Occipital lobe (tissue), 2 donors: ENCODE measurements around the gene DNAI2. TPM values are rescaled to one million over a fixed set of nuclear protein-coding genes. Genes with fewer than 3 reads are reported as not detected.
"Not testable (repeated sequence)": the region's sequence is repeated elsewhere in the genome, so short reads cannot be mapped to it uniquely, and the experiment has no call there.

Experiments used
- DNase-seq: peaks from one replicate; lab custom pipeline; 2025; lab: John Stamatoyannopoulos, UW
- total RNA-seq: library from RNA; depleted of rRNA; stranded (reverse); fragments of >200 nt; gene quantifications from one replicate; pipeline ENCODE4 v1.2.3, GENCODE V29; 2014

Gene DNAI2
- total RNA-seq, 1 donor from 2014 or later, result not detected

- no peak for DNase-seq
Measured at GRCh38 chr17:74274709-74275340, 791 bp downstream of the DNAI2 start.

- no peak for DNase-seq
Measured at GRCh38 chr17:74276051-74276476, 2.0 kb downstream of the DNAI2 start.

GRCh38 chr17:74276541-74277009, 2.5 kb downstream of the DNAI2 start:
- no peak for DNase-seq

- DNase-seq, result no peak
Measured at GRCh38 chr17:74277935-74278334, 3.9 kb downstream of the DNAI2 start.

GRCh38 chr17:74279617-74280016, 5.6 kb downstream of the DNAI2 start:
- DNase-seq, result not testable (repeated sequence)

GRCh38 chr17:74280093-74280513, 6.1 kb downstream of the DNAI2 start:
- DNase-seq, result no peak

DNA sequence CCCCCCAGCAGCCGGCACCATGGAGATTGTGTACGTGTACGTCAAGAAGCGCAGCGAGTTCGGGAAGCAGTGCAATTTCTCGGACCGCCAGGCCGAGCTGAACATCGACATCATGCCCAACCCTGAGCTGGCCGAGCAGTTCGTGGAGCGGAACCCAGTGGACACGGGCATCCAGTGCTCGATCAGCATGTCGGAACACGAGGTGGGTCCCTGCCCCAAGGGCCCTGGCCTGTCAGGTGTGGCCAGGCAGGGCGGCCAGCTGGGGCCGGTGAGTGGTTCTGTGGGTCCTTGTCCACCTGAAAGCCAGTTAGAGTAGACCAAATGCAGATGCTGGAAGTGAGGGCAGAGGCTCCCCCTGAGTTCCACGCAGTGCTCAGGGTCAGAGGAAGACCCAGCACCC, 7.8 kb downstream of the DNAI2 start:
- no peak for DNase-seq

DNA sequence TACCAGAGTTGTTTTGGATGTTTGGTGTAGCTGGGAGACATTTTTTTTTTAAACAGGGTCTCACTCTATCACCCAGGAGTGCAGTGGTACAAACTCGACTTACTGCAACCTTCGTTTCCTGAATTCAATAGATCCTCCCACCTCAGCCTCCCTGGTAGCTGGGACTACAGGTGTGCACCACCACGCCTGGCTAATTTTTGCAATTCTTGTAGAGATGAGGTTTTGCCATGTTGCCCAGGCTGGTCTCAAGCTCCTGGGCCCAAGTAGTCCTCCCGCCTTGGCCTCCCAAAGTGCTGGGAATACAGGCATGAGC, 8.2 kb downstream of the DNAI2 start:
- DNase-seq, result not testable (repeated sequence)

GRCh38 chr17:74282587-74283370, 8.7 kb downstream of the DNAI2 start:
- DNase-seq, result no peak

DNA sequence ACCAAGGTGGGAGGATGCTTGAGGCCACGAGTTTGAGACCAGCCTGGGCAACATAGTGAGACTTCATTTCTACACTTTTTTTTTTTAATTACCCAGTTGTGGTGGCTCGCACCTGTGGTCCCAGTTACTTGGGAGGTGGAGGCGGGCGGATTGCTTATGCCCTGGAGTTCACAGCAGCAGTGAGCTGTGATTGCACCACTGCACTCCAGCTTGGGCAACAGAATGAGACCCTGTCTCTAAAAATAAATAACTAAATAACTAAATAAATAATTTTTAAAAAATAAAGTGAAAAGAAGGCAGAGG, 9.3 kb downstream of the DNAI2 start:
- DNase-seq, result no peak

GRCh38 chr17:74287031-74287602, 13.1 kb downstream of the DNAI2 start:
- DNase-seq, result no peak

DNA sequence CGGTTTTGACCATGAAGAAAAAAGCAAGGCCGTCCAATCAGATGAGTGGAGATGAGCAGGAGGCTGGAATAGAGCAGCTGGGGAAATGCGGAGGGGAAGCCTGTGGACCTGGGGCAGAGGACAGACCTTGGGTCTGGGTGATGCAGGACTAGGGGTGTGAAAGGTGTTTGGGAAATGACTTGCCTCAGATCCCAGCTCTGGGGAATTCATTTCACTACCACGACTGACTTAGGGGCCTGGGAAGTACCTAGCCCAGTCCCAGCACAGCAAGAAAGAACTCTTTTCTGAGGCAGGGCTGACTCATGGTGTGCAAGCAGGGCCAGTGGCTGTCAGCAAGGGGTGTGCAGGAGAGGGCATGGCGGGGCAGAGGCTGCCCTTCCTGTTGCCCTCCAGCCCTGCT, 14.8 kb downstream of the DNAI2 start:
- no peak for DNase-seq

- DNase-seq, result no peak
Measured at GRCh38 chr17:74289688-74290087, 15.7 kb downstream of the DNAI2 start.

GRCh38 chr17:74290340-74290739, 16.3 kb downstream of the DNAI2 start:
- DNase-seq, result no peak

GRCh38 chr17:74292495-74292894, 18.5 kb downstream of the DNAI2 start:
- no peak for DNase-seq

GRCh38 chr17:74295625-74296547, 21.9 kb downstream of the DNAI2 start:
- DNase-seq, result no peak

- peak; percentile 31 for DNase-seq
Measured at GRCh38 chr17:74296548-74296936, 22.5 kb downstream of the DNAI2 start.

DNA sequence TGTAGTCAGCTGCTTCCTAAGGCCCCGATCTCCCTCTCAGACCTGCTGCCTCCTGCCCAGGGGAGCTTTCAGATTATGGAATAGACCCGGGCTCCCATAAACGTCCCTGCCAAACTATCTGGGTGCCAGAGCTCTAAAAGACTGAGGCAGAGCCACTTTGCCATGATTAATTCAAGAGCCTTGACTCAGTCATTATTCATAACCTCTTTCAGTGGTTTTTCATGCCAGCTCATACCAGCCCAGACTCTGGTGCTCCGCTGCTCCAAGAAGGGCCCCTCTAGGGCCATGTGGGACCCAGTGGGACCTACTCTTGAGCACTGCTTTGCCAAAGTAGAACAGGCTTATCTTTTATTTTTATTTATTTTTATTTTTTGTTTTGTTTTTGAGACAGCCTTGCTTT, 23.9 kb downstream of the DNAI2 start:
- DNase-seq, result no peak

DNA sequence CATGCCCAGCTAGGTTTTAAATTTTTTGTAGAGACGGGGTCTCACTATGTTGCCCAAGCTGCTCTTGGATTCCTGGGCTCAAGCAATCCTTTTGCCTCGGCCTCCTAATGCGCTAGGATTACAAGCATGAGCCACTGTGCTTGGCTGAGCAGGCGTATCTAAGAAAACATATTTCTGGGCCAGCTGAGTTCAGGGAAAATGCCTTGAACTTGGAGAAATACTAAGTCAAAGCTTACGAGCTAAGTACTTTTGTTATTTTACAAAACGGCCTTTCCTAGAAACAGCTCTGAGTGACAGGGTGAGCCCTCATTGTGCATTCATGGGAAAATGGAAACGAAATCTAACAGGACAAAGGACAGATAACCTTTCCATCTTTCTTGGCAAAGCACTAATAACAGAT, 24.7 kb downstream of the DNAI2 start:
- DNase-seq, result no peak

GRCh38 chr17:74299226-74300009, 25.4 kb downstream of the DNAI2 start:
- no peak for DNase-seq

GRCh38 chr17:74303305-74303704, 29.3 kb downstream of the DNAI2 start:
- no peak for DNase-seq
